KMS-11 (cell line): ENCODE measurements around the gene SLC35A3.
"Not testable (repeated sequence)": the region's sequence is repeated elsewhere in the genome, so short reads cannot be mapped to it uniquely, and the experiment has no call there.

Source experiments
- H2AFZ ChIP-seq: fragments of 200-600 bp; sonication (generic); 2 replicates; pipeline ENCODE4 v1.6.1; 2016; ENCODE audit warnings: antibody characterized with exemption, mixed run types, low read depth
- H3K27ac ChIP-seq: fragments of 200-600 bp; sonication (generic); 2 replicates; pipeline ENCODE4 v1.6.1; 2016; ENCODE audit warnings: mild to moderate bottlenecking, mixed run types
- H3K27me3 ChIP-seq: fragments of 200-600 bp; sonication (generic); 2 replicates; pipeline ENCODE4 v1.6.1; 2017; ENCODE audit warnings: mild to moderate bottlenecking, low read depth, mixed run types, moderate library complexity; ENCODE audit not compliant: insufficient read depth
- H3K36me3 ChIP-seq: fragments of 200-600 bp; sonication (generic); 2 replicates; pipeline ENCODE4 v1.6.1; 2017; ENCODE audit warnings: mild to moderate bottlenecking, mixed run types; ENCODE audit not compliant: insufficient read depth
- H3K4me1 ChIP-seq: fragments of 200-600 bp; sonication (generic); 2 replicates; pipeline ENCODE4 v1.6.1; 2016; ENCODE audit warnings: mild to moderate bottlenecking, low read depth, mixed run types; ENCODE audit not compliant: poor library complexity, severe bottlenecking
- H3K4me2 ChIP-seq: fragments of 200-600 bp; sonication (generic); 2 replicates; pipeline ENCODE4 v1.7.0; 2016; ENCODE audit warnings: mild to moderate bottlenecking, mixed run types
- H3K4me3 ChIP-seq: fragments of 200-600 bp; sonication (generic); IDR thresholded peaks from 2 replicates; pipeline ENCODE4 v1.6.1; 2017; ENCODE audit warnings: low read depth, low read length, mixed read lengths; ENCODE audit not compliant: insufficient read depth
- H3K79me2 ChIP-seq: fragments of 200-600 bp; sonication (generic); 2 replicates; pipeline ENCODE4 v1.6.1; 2016; ENCODE audit warnings: low read depth, mixed run types; ENCODE audit not compliant: insufficient read depth
- H3K9ac ChIP-seq: fragments of 200-600 bp; sonication (generic); 2 replicates; pipeline ENCODE4 v1.6.1; 2016; ENCODE audit warnings: mild to moderate bottlenecking, mixed run types
- H4K20me1 ChIP-seq: fragments of 200-600 bp; sonication (generic); 2 replicates; pipeline ENCODE4 v1.6.1; 2016; ENCODE audit warnings: mild to moderate bottlenecking, mixed run types; ENCODE audit not compliant: insufficient read depth
- CTCF ChIP-seq: fragments of 200-600 bp; sonication (generic); conservative IDR thresholded peaks from 2 replicates; pipeline ENCODE4 v1.6.1; 2017; ENCODE audit warnings: low read depth, mild to moderate bottlenecking, antibody characterized with exemption, low read length, moderate library complexity, mixed read lengths

Gene SLC35A3

GRCh38 chr1:100039591-100039990 is 69.8 kb downstream of the SLC35A3 start:
- Histone ChIP-seq H3K36me3 (no peaks in the 10 kb centered on the region), H3K27me3 (no peaks in the 10 kb centered on the region), H3K4me3 (no peak overlapping the region), H3K27ac (peak overlapping the region; percentile 94), H3K4me2 (peak overlapping the region; percentile 86), H2AFZ (no peak overlapping the region), H4K20me1 (no peaks in the 10 kb centered on the region), H3K9ac (peak overlapping the region; percentile 95), H3K79me2 (peaks cover 59% of the 10 kb centered on the region), H3K4me1 (peaks cover 18% of the 10 kb centered on the region)
- TF ChIP-seq CTCF, result no peak

- H3K9ac ChIP-seq, result no peak overlapping the region
- no peaks in the 10 kb centered on the region for H3K36me3 ChIP-seq
- TF ChIP-seq CTCF, result no peak
- no peak overlapping the region for H3K4me2 ChIP-seq
- no peak overlapping the region for H3K27ac ChIP-seq
- no peak overlapping the region for H2AFZ ChIP-seq
- H3K4me3 ChIP-seq, result no peak overlapping the region
- peaks cover 99% of the 10 kb centered on the region for H3K79me2 ChIP-seq
- no peaks in the 10 kb centered on the region for H4K20me1 ChIP-seq
- H3K4me1 ChIP-seq, result peaks cover 52% of the 10 kb centered on the region
- no peaks in the 10 kb centered on the region for H3K27me3 ChIP-seq
These were observed 75.4 kb downstream of the SLC35A3 start for GRCh38 chr1:100045206-100045605.

- not testable (repeated sequence) for H3K4me3 ChIP-seq, H3K27ac ChIP-seq, H4K20me1 ChIP-seq, H3K36me3 ChIP-seq, H3K27me3 ChIP-seq, H3K9ac ChIP-seq, H2AFZ ChIP-seq
- Histone ChIP-seq H3K79me2 (peaks cover 95% of the 10 kb centered on the region), H3K4me1 (peaks cover 47% of the 10 kb centered on the region), H3K4me2 (peak overlapping the region; percentile 31; the same call in 1 of the 2 replicates)
These were observed 77.5 kb downstream of the SLC35A3 start for GRCh38 chr1:100047235-100047708.

GRCh38 chr1:100050139-100050538 is 80.3 kb downstream of the SLC35A3 start:
- Histone ChIP-seq H3K9ac (peak overlapping the region; percentile 36; the same call in 1 of the 2 replicates), H3K27me3 (no peaks in the 10 kb centered on the region), H4K20me1 (no peaks in the 10 kb centered on the region), H3K4me2 (peak overlapping the region; percentile 31), H3K79me2 (peaks cover 75% of the 10 kb centered on the region), H3K4me1 (peaks cover 47% of the 10 kb centered on the region), H3K27ac (peak overlapping the region; percentile 86), H3K36me3 (no peaks in the 10 kb centered on the region), H2AFZ (no peak overlapping the region), H3K4me3 (no peak overlapping the region)
- no peak for TF ChIP-seq CTCF

- Histone ChIP-seq H3K4me2 (no peak overlapping the region), H3K4me1 (peaks cover 45% of the 10 kb centered on the region), H3K36me3 (no peaks in the 10 kb centered on the region), H3K79me2 (peaks cover 62% of the 10 kb centered on the region), H2AFZ (no peak overlapping the region), H3K27ac (no peak overlapping the region), H3K4me3 (no peak overlapping the region), H4K20me1 (no peaks in the 10 kb centered on the region), H3K9ac (no peak overlapping the region), H3K27me3 (no peaks in the 10 kb centered on the region)
- TF ChIP-seq CTCF, result no peak
These were observed 81.6 kb downstream of the SLC35A3 start for GRCh38 chr1:100051401-100051800.
